ENCODE data around the gene NRCAM. TPM values are rescaled to one million over a fixed set of nuclear protein-coding genes. Genes with fewer than 3 reads are reported as not detected.

NRCAM gene
- total and polyA plus RNA-seq, 10 of the 15 experiments (the other 5 are each of a cell fraction or from before 2014, with no cell fraction given), result 0.30 to 2.0 (median 1.0) TPM

DNA sequence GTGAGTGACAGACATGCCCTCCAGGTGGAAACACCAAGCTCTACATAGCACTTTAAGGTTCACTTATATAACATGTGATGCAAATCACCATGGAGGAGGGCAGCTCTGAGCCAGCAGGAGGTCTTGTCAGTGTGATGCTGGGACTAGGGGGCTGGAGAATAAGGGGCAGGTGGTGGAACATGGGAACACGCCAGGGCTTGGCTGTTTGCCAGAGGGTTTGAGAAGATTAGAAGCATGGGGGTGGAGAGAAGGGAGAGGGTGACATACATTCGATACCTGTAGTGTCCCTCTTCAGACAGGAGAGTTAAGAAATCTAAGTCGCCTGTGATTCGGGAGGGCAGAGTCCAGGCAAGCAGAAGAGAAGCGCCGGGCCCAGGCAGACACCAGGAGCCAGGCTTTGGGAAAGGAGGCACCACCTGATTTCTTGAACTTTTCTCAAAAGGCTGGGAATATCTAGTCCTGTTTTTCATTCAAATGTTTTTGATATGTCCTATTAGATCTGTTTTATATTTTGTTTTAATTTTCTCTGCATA, 309.1 kb downstream of the NRCAM start (continued):
- TF ChIP-seq, protein P1, sequence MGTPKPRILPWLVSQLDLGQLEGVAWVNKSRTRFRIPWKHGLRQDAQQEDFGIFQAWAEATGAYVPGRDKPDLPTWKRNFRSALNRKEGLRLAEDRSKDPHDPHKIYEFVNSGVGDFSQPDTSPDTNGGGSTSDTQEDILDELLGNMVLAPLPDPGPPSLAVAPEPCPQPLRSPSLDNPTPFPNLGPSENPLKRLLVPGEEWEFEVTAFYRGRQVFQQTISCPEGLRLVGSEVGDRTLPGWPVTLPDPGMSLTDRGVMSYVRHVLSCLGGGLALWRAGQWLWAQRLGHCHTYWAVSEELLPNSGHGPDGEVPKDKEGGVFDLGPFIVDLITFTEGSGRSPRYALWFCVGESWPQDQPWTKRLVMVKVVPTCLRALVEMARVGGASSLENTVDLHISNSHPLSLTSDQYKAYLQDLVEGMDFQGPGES (IDR thresholded peaks at IDR 0.05), result no peak
- TF ChIP-seq PAX8 (IDR thresholded peaks at IDR 0.05) (no peak), BCL11A (IDR thresholded peaks at IDR 0.05; ENCODE audit: low read depth, low read length) (no peak), BHLHE40 (IDR thresholded peaks at IDR 0.05; ENCODE audit: borderline replicate concordance in 1 of 2, low read depth in 2 of 2, low read length in 1 of 2) (no peak)

DNA sequence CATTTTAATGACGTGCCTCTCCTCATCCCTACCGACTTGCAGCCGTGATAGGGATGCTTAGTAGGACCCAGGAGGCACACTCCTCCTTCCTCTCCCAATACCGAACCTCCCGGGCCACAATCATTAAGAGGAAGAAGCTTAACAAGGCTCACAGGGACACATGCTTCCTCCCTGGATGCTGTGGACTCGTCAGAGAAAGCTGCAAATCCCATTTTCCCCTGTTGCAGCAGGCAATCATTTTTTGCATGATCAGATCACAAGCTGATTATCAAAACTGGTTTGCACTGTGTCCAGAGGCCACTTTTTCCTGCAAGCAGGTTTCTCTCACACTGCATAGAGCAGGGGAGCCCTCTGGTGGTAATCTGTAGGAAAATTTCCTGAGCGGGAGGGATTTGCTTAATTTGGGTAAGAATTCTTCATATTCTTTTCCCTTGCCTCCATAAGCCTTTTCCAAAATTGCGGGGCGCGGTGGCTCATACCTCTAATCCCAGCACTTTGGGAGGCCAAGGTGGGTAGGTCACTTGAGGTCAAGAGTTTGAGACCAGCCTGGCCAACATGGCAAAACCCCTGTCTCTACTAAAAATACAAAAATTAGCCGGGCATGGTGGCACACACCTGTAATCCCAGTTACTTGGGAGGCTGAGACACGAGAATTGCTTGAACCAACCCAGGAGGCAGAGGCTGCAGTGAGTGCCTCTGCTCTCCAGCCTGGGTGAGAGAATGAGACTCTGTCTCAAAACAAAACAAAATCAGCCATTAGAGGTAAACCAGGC, 310.0 kb downstream of the NRCAM start:
- H3K9me3 ChIP-seq (replicated peaks; ENCODE audit: control insufficient read depth, insufficient read depth, low read length), result no peaks in the 10 kb centered on the region
- peak; percentile 86 for ATAC-seq
- peak; percentile 64 for FAIRE-seq
- ChIA-PET RAD21 (ENCODE audit: unreplicated experiment) (interaction anchor here (0.5 to 3.3 kb wide), 12 partner anchors 13 to 348 kb away, joined by 3 to 142 read pairs (median 7); partner anchors contain the start of gene LAMB4), POLR2A (interaction anchor here (0.6 to 3.0 kb wide), 6 partner anchors 11 to 40 kb away, joined by 3 to 12 read pairs (median 6); partner anchors contain the start of gene LAMB4), SMC1A (ENCODE audit: uncharacterized antibody, unreplicated experiment) (interaction anchor here (0.7 to 5.2 kb wide), 20 partner anchors 10 to 351 kb away, joined by 3 to 130 read pairs (median 5); partner anchors contain the start of gene LAMB4), CTCF (interaction anchor here (0.6 to 3.4 kb wide), 30 partner anchors 12 to 919 kb away, joined by 3 to 254 read pairs (median 4); partner anchors contain the start of genes DLD and PNPLA8)
- no peak overlapping the region for H3K9ac ChIP-seq (ENCODE audit: control insufficient read depth, insufficient read depth, low read length)
- BruUV-seq (replicated peaks), result no TSS peak
- H3K36me3 ChIP-seq (ENCODE audit: control insufficient read depth in 2 of 2, insufficient read depth in 2 of 2, low read length in 1 of 2), result no peaks in the 10 kb centered on the region
- H3K4me2 ChIP-seq (ENCODE audit: control insufficient read depth, insufficient read depth), result peak overlapping the region; percentile 30; the same call in 1 of the 2 replicates
- DNase-seq (ENCODE audit: low read depth, low spot score), result peak; percentile 12
- H3K79me2 ChIP-seq (ENCODE audit: control insufficient read depth, insufficient read depth, low read length), result no peaks in the 10 kb centered on the region
- H3K27me3 ChIP-seq (replicated peaks in 1 of 2; ENCODE audit: control insufficient read depth in 2 of 2, insufficient read depth in 2 of 2, low read length in 1 of 2), result peaks cover 0 to 4% of the 10 kb centered on the region in 2 experiments; a peak in 1 of 4 replicates
- no peaks in the 10 kb centered on the region for H4K20me1 ChIP-seq (ENCODE audit: control insufficient read depth, insufficient read depth)
- H3K4me3 ChIP-seq, result no peak overlapping the region
- 19% methylated on average over 12 of the region's 12 CpGs for WGBS (ENCODE audit: insufficient coverage, insufficient replicate concordance, low lambda C conversion rate, missing lambda C conversion rate)
- H3K27ac ChIP-seq (ENCODE audit: control insufficient read depth, insufficient read depth), result no peak overlapping the region
- in situ Hi-C loops (cut with MboI) (loop anchor here (5.0 kb wide), 1 partner anchor 34 kb away; no protein-coding TSS in a partner anchor), intact Hi-C loops (cut with micrococcal nuclease; ENCODE audit: unreplicated experiment) (loop anchor here (1.0 to 10.0 kb wide), 4 partner anchors 32 to 401 kb away; partner anchors contain the start of gene CBLL1)
- H3K4me1 ChIP-seq (ENCODE audit: control insufficient read depth, insufficient read depth, low read length), result no peaks in the 10 kb centered on the region
- no peak overlapping the region for H2AFZ ChIP-seq (ENCODE audit: control insufficient read depth, low read depth, low read length)
- TF ChIP-seq SMAD5 (IDR thresholded peaks at IDR 0.05; ENCODE audit: low read depth), result no peak
- TF ChIP-seq NFYA (IDR thresholded peaks at IDR 0.05; ENCODE audit: borderline replicate concordance, low read depth, low read length), result no peak
- no peak for TF ChIP-seq FOXK2 (IDR thresholded peaks at IDR 0.05)
- no peak for TF ChIP-seq BACH1 (IDR thresholded peaks at IDR 0.05; ENCODE audit: borderline replicate concordance)
- TF ChIP-seq FOXM1 (IDR thresholded peaks at IDR 0.05; ENCODE audit: low read depth, low read length), result peak; percentile 53; the same call in 1 of the 2 replicates
- TF ChIP-seq ZBED1 (IDR thresholded peaks at IDR 0.05; ENCODE audit: borderline replicate concordance), result no peak
- TF ChIP-seq, protein P2, sequence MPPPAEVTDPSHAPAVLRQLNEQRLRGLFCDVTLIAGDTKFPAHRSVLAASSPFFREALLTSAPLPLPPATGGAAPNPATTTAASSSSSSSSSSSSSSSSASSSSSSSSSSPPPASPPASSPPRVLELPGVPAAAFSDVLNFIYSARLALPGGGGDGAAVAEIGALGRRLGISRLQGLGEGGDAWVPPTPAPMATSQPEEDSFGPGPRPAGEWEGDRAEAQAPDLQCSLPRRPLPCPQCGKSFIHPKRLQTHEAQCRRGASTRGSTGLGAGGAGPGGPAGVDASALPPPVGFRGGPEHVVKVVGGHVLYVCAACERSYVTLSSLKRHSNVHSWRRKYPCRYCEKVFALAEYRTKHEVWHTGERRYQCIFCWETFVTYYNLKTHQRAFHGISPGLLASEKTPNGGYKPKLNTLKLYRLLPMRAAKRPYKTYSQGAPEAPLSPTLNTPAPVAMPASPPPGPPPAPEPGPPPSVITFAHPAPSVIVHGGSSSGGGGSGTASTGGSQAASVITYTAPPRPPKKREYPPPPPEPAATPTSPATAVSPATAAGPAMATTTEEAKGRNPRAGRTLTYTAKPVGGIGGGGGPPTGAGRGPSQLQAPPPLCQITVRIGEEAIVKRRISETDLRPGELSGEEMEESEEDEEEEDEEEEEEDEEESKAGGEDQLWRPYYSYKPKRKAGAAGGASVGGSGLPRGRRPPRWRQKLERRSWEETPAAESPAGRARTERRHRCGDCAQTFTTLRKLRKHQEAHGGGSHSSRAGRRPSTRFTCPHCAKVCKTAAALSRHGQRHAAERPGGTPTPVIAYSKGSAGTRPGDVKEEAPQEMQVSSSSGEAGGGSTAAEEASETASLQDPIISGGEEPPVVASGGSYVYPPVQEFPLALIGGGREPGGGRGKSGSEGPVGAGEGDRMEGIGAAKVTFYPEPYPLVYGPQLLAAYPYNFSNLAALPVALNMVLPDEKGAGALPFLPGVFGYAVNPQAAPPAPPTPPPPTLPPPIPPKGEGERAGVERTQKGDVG (CRISPR knock-in tag; IDR thresholded peaks at IDR 0.05), result no peak
- TF ChIP-seq YY1 (IDR thresholded peaks at IDR 0.05; ENCODE audit: low read depth, low read length), result peak; percentile 74
- peak; percentile 51; the same call in 1 of the 2 replicates for TF ChIP-seq RB1 (IDR thresholded peaks at IDR 0.05; ENCODE audit: borderline replicate concordance)
- no peak for TF ChIP-seq ETV6 (conservative IDR thresholded peaks at IDR 0.05 in 1 of 2, IDR thresholded peaks at IDR 0.05 in 1 of 2; ENCODE audit: borderline replicate concordance in 1 of 2, low read depth in 1 of 2)
- TF ChIP-seq IKZF2 (IDR thresholded peaks at IDR 0.05), result no peak
